Measurements from ENCODE around the gene FAM209A.
"Not testable (repeated sequence)": the region's sequence is repeated elsewhere in the genome, so short reads cannot be mapped to it uniquely, and the experiment has no call there.

FAM209A gene

DNA sequence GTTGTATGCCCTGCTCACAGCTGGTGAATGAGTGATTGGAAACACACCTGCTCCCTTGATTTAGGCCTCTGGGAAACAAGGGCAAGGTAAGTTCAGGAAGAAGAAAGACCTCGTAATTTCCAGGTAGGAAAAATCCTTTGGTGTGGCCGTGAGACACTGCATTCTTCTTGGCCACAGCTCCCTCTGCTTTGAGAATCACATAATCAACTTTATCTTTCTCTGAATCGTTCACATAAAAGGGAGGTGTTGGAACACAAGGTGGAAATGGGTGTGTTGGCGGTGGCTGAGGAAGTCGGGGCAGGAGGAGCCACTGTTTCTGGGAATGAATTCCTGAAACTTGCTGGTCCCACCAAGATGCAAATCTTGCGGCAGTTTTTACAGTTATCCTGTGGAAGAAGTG is 34.4 kb downstream of the FAM209A start:
- ChIA-PET POLR2A (ENCODE audit: low non-redundant PET) (no interaction called here), CTCF (interaction anchor here (0.6 to 1.0 kb wide), 3 partner anchors 8 to 461 kb away, joined by 3 to 5 read pairs (median 4); no protein-coding TSS in a partner anchor)
- no peak overlapping the region for H3K27ac ChIP-seq
- DNase-seq (ENCODE audit: low spot score), result no peak
- TF ChIP-seq, protein P1, sequence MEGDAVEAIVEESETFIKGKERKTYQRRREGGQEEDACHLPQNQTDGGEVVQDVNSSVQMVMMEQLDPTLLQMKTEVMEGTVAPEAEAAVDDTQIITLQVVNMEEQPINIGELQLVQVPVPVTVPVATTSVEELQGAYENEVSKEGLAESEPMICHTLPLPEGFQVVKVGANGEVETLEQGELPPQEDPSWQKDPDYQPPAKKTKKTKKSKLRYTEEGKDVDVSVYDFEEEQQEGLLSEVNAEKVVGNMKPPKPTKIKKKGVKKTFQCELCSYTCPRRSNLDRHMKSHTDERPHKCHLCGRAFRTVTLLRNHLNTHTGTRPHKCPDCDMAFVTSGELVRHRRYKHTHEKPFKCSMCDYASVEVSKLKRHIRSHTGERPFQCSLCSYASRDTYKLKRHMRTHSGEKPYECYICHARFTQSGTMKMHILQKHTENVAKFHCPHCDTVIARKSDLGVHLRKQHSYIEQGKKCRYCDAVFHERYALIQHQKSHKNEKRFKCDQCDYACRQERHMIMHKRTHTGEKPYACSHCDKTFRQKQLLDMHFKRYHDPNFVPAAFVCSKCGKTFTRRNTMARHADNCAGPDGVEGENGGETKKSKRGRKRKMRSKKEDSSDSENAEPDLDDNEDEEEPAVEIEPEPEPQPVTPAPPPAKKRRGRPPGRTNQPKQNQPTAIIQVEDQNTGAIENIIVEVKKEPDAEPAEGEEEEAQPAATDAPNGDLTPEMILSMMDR (conservative IDR thresholded peaks at IDR 0.05; ENCODE audit: low read depth), result no peak

DNA sequence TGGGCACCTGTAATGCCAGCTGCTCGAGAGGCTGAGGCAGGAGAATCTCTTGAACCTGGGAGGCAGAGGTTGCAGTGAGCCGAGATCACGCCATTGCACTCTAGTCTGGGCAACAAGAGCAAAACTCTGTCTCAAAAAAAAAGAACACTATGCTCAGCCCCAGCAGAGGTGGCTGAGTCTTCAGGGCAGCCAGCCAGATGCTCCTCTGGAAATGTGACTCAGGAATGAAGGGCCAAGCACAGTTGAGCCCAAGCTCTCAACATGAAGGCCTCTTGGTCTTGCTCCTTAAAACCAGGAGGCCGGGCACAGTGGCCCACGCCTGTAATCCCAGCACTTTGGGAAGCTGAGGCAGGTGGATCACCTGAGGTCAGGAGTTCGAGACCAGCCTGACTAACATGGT is 40.0 kb downstream of the FAM209A start:
- DNase-seq (ENCODE audit: low spot score); H3K27ac ChIP-seq; POLR2A ChIA-PET (ENCODE audit: low non-redundant PET): not testable (repeated sequence)
- CTCF ChIA-PET, result interaction anchor here (0.5 to 0.6 kb wide), 2 partner anchors 381 to 593 kb away, joined by 3 to 4 read pairs; no protein-coding TSS in a partner anchor

DNA sequence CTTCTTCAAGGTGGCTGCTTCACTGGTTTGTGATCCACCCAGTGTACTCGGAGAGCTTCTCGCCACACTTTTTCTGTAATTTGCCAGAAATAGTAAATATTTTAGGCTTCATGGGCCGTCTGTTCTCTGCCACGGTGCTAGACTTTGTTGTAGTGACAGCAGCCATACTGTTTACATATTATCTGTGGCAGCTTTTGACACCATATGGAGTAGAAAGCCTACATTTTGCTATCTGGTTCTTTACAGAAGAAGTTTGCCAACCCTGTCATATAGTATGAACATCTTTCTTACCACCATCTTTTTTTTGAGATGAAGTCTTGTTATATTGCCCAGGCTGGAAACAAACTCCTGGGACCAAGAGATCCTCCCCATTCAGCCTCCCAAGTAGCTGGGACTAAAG is 41.0 kb downstream of the FAM209A start:
- POLR2A ChIA-PET (ENCODE audit: low non-redundant PET), result no interaction called here
- TF ChIP-seq, protein P1 (conservative IDR thresholded peaks at IDR 0.05; ENCODE audit: low read depth), result no peak
- no peak overlapping the region for H3K27ac ChIP-seq
- CTCF ChIA-PET, result interaction anchor here (1.6 kb wide), 1 partner anchor 15 kb away, joined by 11 read pairs; no protein-coding TSS in a partner anchor
- DNase-seq (ENCODE audit: low spot score), result no peak

DNA sequence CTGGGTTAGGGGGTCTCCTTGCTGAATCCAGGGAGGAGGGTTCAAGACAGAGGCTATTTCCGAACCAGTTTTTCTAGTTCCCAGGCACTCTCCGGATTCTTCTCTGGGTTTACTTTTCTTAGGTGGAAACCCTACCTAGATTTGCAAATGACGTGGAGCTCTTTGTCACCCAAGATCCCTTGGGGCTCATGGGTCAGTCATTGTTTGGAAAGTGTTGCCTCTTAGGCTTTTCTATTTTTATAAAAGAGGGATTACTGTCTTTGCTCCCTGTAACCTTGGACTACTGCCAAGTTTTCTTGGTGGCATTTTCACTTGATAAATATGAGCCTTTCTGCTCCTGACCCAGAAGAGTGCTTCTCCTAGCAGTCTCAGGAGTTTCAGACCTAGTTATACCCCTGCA is 42.1 kb downstream of the FAM209A start:
- ChIA-PET POLR2A (ENCODE audit: low non-redundant PET) (no interaction called here), CTCF (interaction anchor here (1.6 kb wide), 1 partner anchor 16 kb away, joined by 11 read pairs; no protein-coding TSS in a partner anchor)
- no peak for DNase-seq (ENCODE audit: low spot score)
- TF ChIP-seq, protein P1 (conservative IDR thresholded peaks at IDR 0.05; ENCODE audit: low read depth), result no peak
- H3K27ac ChIP-seq, result no peak overlapping the region

DNA sequence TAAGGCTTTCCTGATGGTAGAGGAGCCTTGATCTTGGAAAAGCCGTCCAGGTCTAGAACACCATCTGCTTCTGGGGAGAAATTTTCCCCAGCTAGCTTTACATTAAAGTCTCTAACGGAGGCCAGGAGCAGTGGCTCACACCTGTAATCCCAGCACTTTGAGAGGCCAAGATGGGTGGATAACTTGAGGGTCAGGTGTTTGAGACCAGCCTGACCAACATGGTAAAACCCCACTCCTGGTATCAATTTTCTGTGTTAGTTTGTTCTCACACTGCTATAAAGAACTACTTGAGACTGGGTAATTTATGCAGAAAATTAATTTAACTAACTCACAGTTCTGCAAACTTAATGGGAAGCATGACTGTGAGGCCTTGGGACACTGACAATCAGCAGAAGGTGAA is 46.3 kb downstream of the FAM209A start:
- no peak for DNase-seq (ENCODE audit: low spot score)
- ChIA-PET POLR2A (ENCODE audit: low non-redundant PET) (no interaction called here), CTCF (interaction anchor here (0.9 to 3.5 kb wide), 2 partner anchors 13 to 20 kb away, joined by 4 to 11 read pairs; no protein-coding TSS in a partner anchor)
- H3K27ac ChIP-seq, result no peak overlapping the region
- TF ChIP-seq, protein P1 (conservative IDR thresholded peaks at IDR 0.05; ENCODE audit: low read depth), result no peak

DNA sequence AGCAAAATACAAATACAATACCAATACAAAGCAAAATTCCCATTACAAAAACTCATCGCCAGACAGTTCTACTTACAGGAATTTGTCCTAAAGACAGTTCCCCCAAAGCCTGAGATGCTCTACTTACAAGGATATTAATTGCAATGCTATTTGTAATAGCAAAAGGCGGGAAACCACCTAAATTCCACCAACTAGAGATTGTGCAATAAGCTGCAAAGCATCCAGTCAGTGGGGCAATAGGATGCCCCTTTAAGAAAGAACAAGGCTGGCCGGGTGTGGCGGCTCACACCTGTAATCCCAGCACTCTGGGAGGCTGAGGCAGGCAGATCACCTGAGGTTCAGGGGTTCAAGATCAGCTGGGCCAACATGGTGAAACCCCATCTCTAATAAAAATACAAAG is 47.6 kb downstream of the FAM209A start:
- CTCF ChIA-PET, result interaction anchor here (2.1 kb wide), 1 partner anchor 22 kb away, joined by 8 read pairs; no protein-coding TSS in a partner anchor
- POLR2A ChIA-PET (ENCODE audit: low non-redundant PET), result no interaction called here
- TF ChIP-seq, protein P1 (conservative IDR thresholded peaks at IDR 0.05; ENCODE audit: low read depth), result no peak
- H3K27ac ChIP-seq, result no peak overlapping the region
- no peak for DNase-seq (ENCODE audit: low spot score)

DNA sequence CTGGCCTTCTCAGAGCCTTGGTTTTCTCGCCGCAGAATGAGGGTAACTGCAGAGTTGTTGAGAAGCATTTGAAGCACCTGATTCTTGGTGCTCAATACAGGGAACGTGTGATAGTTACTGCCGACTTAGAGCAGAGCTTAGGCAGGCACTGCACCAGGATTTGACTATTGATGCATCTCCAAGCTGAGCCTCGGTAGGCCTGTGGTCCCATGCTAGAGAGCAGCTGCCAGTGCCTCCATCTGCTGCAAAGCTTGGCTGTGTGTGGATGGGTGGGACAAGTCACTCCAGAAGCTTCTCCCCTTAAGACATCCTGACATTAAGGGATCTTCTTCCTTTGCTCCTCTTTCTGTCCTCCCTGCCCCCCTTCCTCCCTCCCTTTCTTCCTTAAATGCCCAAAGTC is 49.4 kb downstream of the FAM209A start:
- CTCF ChIA-PET, result interaction anchor here (0.6 to 2.1 kb wide), 3 partner anchors 9 to 97 kb away, joined by 6 to 8 read pairs (median 7); no protein-coding TSS in a partner anchor
- H3K27ac ChIP-seq, result peak overlapping the region; percentile 89
- TF ChIP-seq, protein P1 (conservative IDR thresholded peaks at IDR 0.05; ENCODE audit: low read depth), result no peak
- POLR2A ChIA-PET (ENCODE audit: low non-redundant PET), result no interaction called here
- no peak for DNase-seq (ENCODE audit: low spot score)

All from RWPE1 (cell line).